Loucy (cell line): Measurements from ENCODE around the gene TLCD3B.
"Not testable (repeated sequence)": the region's sequence is repeated elsewhere in the genome, so short reads cannot be mapped to it uniquely, and the experiment has no call there.

Experiments used
- H2AFZ ChIP-seq: fragments of 200-600 bp; sonication (generic); 2 replicates; pipeline ENCODE4 v1.6.0; 2016; ENCODE audit warnings: antibody characterized with exemption, mild to moderate bottlenecking, low read length, moderate library complexity
- H3F3A ChIP-seq: fragments of 200-600 bp; 2 replicates; pipeline ENCODE4 v1.6.0; 2016; ENCODE audit warnings: antibody characterized with exemption, low read depth, mild to moderate bottlenecking
- H3K27me3 ChIP-seq: fragments of 200-600 bp; sonication (generic); 2 replicates; pipeline ENCODE4 v1.6.1; 2014; ENCODE audit warnings: low read length, mild to moderate bottlenecking; ENCODE audit not compliant: insufficient read depth, poor library complexity, severe bottlenecking
- H3K36me3 ChIP-seq: fragments of 200-600 bp; sonication (generic); 2 replicates; pipeline ENCODE4 v1.6.1; 2016; ENCODE audit warnings: low read length; ENCODE audit not compliant: insufficient read depth
- H3K4me1 ChIP-seq: fragments of 200-600 bp; sonication (generic); 2 replicates; pipeline ENCODE4 v1.5.1; 2014; ENCODE audit warnings: low read length, mild to moderate bottlenecking; ENCODE audit not compliant: insufficient read depth, poor library complexity, severe bottlenecking
- H3K4me2 ChIP-seq: fragments of 200-600 bp; sonication (generic); 2 replicates; pipeline ENCODE4 v1.6.0; 2014; ENCODE audit warnings: antibody characterized with exemption, low read length, low read depth, mild to moderate bottlenecking; ENCODE audit not compliant: poor library complexity, severe bottlenecking
- H3K4me3 ChIP-seq: fragments of 200-600 bp; sonication (generic); 2 replicates; pipeline ENCODE4 v1.5.1; 2014; ENCODE audit warnings: low read length, mild to moderate bottlenecking, mixed read lengths; ENCODE audit not compliant: poor library complexity, severe bottlenecking
- H3K79me2 ChIP-seq: fragments of 200-600 bp; sonication (generic); 2 replicates; pipeline ENCODE4 v1.6.1; 2014; ENCODE audit warnings: low read length; ENCODE audit not compliant: insufficient read depth
- H3K9ac ChIP-seq: fragments of 200-600 bp; sonication (generic); 2 replicates; pipeline ENCODE4 v1.6.0; 2014; ENCODE audit warnings: mild to moderate bottlenecking, low read depth, low read length, moderate library complexity; ENCODE audit not compliant: poor library complexity, severe bottlenecking
- H3K9me2 ChIP-seq: fragments of 200-600 bp; sonication (generic); replicated peaks from 2 replicates; pipeline ENCODE4 v1.6.1; 2016; ENCODE audit warnings: low read depth, low read length, mixed read lengths
- H3K9me3 ChIP-seq: fragments of 200-600 bp; sonication (generic); 2 replicates; pipeline ENCODE4 v1.6.1; 2014; ENCODE audit warnings: mild to moderate bottlenecking, antibody characterized with exemption, low read length, low read depth; ENCODE audit not compliant: insufficient read depth
- H4K20me1 ChIP-seq: fragments of 200-600 bp; sonication (generic); 2 replicates; pipeline ENCODE4 v1.6.0; 2014; ENCODE audit warnings: antibody characterized with exemption, low read length, mild to moderate bottlenecking; ENCODE audit not compliant: insufficient read depth, poor library complexity, severe bottlenecking
- EZH2phosphoT487 ChIP-seq: fragments of 200-600 bp; IDR thresholded peaks from 2 replicates; pipeline ENCODE4 v1.6.1; 2018; ENCODE audit warnings: antibody characterized with exemption, mild to moderate bottlenecking, moderate library complexity, borderline replicate concordance
- TF ChIP-seq, protein P1 (sequence below): fragments of 200-600 bp; sonication (generic); conservative IDR thresholded peaks from 2 replicates; pipeline ENCODE4 v1.5.1; 2014; ENCODE audit warnings: mild to moderate bottlenecking, antibody characterized with exemption, low read length

Gene TLCD3B

GRCh38 chr16:30017277-30017656 lies 13.8 kb downstream of the TLCD3B start:
- Histone ChIP-seq H4K20me1 (no peaks in the 10 kb centered on the region), H3K79me2 (no peaks in the 10 kb centered on the region), H3K9me2 (no peaks in the 10 kb centered on the region), H3K4me3 (no peak overlapping the region), H3F3A (no peaks in the 10 kb centered on the region), H3K4me1 (peaks cover 4% of the 10 kb centered on the region), H3K36me3 (no peaks in the 10 kb centered on the region), H3K4me2 (no peak overlapping the region), H3K9ac (no peak overlapping the region), H3K9me3 (no peaks in the 10 kb centered on the region), H3K27me3 (no peaks in the 10 kb centered on the region), H2AFZ (no peak overlapping the region)
- TF ChIP-seq EZH2phosphoT487, result no peak
- TF ChIP-seq, protein P1, sequence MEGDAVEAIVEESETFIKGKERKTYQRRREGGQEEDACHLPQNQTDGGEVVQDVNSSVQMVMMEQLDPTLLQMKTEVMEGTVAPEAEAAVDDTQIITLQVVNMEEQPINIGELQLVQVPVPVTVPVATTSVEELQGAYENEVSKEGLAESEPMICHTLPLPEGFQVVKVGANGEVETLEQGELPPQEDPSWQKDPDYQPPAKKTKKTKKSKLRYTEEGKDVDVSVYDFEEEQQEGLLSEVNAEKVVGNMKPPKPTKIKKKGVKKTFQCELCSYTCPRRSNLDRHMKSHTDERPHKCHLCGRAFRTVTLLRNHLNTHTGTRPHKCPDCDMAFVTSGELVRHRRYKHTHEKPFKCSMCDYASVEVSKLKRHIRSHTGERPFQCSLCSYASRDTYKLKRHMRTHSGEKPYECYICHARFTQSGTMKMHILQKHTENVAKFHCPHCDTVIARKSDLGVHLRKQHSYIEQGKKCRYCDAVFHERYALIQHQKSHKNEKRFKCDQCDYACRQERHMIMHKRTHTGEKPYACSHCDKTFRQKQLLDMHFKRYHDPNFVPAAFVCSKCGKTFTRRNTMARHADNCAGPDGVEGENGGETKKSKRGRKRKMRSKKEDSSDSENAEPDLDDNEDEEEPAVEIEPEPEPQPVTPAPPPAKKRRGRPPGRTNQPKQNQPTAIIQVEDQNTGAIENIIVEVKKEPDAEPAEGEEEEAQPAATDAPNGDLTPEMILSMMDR, result no peak

- no peaks in the 10 kb centered on the region for H3K9me3 ChIP-seq
- H3K4me1 ChIP-seq, result peaks cover 4% of the 10 kb centered on the region
- H3K9me2 ChIP-seq, result no peaks in the 10 kb centered on the region
- TF ChIP-seq EZH2phosphoT487, result no peak
- TF ChIP-seq, protein P1, result no peak
- H3K36me3 ChIP-seq, result no peaks in the 10 kb centered on the region
- H4K20me1 ChIP-seq, result no peaks in the 10 kb centered on the region
- H3F3A ChIP-seq, result no peaks in the 10 kb centered on the region
- no peak overlapping the region for H3K9ac ChIP-seq
- no peak overlapping the region for H3K4me3 ChIP-seq
- no peaks in the 10 kb centered on the region for H3K79me2 ChIP-seq
- H3K27me3 ChIP-seq, result no peaks in the 10 kb centered on the region
- H2AFZ ChIP-seq, result no peak overlapping the region
- no peak overlapping the region for H3K4me2 ChIP-seq
Observed at GRCh38 chr16:30016555-30017276, 14.4 kb downstream of the TLCD3B start.

DNA sequence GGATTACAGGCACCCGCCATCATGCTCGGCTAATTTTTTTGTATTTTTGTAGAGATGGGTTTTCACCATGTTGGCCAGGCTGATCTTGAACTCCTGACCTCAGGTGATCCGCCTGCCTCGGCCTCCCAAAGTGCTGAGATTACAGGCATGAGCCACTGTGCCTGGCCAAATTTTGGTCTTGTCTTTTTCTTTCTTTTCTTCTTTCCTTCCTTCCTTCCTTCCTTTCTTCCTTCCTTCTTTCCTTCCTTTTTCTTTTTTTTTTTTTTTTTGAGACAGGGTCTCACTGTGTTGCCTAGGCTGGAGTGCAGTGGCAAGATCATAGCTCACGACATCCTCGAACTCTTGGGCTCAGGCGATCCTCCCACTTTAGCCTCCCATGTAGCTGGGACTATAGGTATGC lies 15.6 kb downstream of the TLCD3B start:
- not testable (repeated sequence) for H3K9me2 ChIP-seq, H3K9me3 ChIP-seq, H4K20me1 ChIP-seq, H3K4me3 ChIP-seq, H3F3A ChIP-seq, H2AFZ ChIP-seq, H3K36me3 ChIP-seq, H3K4me2 ChIP-seq, H3K79me2 ChIP-seq, H3K9ac ChIP-seq, H3K4me1 ChIP-seq, H3K27me3 ChIP-seq

DNA sequence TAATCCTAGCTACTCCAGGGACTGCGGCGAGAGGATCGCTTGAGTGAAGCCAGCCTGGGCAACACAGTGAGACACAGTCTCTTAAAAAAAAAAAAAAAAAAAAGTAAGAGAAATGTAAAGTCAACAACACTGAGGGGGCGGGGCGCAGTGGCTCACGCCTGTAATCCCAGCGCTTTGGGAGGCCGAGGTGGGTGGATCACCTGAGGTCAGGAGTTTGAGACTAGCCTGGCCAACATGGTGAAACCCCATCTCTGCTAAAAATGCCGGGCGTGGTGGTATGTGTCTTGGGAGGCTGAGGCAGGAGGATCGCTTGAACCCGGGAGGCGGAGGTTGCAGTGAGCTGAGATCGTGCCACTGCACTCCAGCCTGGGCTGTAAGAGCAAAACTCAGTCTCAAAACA lies 18.5 kb downstream of the TLCD3B start:
- H3K9ac ChIP-seq, H3K9me2 ChIP-seq, H3K9me3 ChIP-seq, H3K79me2 ChIP-seq, H3K4me1 ChIP-seq, H3K27me3 ChIP-seq, H4K20me1 ChIP-seq, H2AFZ ChIP-seq, H3K36me3 ChIP-seq, H3K4me3 ChIP-seq, H3F3A ChIP-seq, H3K4me2 ChIP-seq: not testable (repeated sequence)
